ENCODE results near the gene TTC19. TPM values are rescaled to one million over a fixed set of nuclear protein-coding genes. Genes with fewer than 3 reads are reported as not detected.
A peak's percentile ranks its signal among the peaks of the same experiment; 100 is the strongest.
"Not testable (repeated sequence)": the region's sequence is repeated elsewhere in the genome, so short reads cannot be mapped to it uniquely, and the experiment has no call there.

TTC19 gene
- polyA plus RNA-seq, 3 donors: 51.7 to 67.3 (median 64.8) TPM

DNA sequence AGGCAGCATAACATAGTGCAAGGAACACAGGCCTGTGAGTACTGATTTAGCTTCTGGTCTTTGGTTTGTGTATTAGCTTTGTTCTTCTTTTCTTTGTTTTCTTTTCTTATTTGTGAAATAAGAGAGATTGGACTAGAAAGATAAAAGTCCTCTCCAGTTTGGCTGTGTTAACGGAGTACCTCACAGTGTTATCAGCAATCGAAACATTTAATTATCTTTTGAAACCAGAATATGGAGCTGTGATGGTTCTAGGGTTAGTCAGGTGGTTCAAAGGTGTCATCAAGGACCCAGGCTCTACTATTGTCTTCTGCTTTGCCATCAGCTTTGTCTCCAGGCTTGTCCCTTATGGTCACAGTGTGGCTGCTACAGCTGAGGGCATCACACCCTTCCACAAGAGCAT, 29.1 kb upstream of the TTC19 start:
- no peak for DNase-seq

DNA sequence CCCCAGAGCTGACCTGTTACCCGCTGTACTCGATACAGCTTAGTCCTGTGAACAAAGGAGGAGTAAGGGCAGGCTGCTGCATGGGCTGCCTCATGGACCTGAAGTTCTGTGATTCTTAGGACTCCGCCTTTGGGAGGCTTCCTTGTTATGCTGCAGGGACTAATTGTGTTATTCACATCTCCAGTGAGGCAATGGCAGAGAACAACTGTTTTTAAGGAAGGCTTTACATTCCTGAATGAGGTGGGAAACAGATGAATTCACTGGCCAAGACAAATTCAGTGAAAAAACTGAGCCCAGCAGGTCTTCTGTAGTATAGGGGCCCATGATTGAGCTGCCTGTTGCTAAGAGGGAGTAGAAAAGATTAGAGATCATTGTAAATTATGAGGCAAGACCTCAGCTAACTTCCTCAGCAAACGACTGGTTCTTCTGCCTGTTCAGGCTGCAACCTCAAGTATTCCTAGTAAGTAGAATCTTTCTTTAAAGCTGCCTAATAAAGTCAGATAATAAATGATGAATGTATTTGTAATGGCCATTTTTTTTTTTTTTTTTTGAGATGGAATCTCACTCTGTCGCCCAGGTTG, 28.4 kb upstream of the TTC19 start:
- DNase-seq: no peak

DNA sequence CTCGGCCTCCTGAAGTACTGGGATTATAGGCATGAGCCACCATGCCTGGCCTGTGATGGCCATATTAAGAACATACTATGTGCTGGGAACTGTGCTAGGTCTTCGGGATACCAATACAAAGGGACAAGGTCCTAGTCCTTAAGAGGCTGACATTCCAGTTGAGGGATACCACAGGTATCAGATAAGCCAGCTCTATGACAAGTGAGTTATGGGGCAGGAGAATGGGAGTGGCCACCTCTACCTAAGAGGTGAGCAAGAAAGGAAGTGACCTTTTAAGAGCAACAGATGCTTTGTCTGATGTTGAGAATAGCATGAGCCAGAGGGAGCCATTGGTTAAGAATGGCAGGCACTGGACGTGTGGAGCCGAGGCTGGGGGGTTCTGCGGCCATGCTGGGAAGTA, 27.7 kb upstream of the TTC19 start:
- no peak for DNase-seq

DNA sequence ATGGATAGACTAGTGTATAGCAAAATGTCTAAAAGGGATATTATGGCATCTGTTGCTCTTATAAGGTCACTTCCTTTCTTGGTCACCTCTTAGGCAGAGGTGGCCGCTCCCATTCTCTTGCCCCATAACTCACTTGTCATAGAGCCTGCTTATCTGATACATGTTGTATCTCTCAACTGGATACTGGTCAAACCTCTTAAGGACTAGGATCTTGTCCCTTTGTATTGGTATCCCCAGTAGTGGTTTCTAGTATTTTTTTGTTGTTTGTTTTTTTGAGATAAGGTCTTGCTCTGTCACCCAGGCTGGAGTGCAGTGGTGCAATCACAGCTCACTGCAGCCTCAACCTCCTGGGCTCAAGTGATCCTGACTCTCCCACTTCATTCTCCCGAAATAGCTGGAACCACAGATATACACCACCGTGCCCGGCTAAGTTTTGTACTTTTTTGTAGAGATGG, 27.1 kb upstream of the TTC19 start:
- no peak for DNase-seq

DNA sequence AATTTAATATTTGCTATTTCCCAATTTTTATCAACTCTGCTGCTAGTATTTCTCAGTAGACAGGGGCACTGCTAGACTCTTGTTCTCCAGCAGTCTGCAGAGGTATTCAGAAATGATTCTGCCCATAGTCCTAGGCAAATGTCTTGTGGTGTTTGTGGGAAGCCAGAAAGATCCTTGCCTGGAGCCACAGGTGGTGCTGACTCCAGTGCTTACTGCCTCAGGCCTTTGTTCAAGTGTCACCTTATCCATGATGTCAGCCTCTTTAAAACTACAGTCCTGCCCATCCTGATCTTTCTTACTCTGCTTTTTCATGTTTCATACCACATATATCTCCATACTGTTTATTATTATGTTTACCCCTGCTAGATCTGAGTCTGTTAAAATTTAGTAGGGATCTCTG, 26.6 kb upstream of the TTC19 start:
- no peak for DNase-seq

DNA sequence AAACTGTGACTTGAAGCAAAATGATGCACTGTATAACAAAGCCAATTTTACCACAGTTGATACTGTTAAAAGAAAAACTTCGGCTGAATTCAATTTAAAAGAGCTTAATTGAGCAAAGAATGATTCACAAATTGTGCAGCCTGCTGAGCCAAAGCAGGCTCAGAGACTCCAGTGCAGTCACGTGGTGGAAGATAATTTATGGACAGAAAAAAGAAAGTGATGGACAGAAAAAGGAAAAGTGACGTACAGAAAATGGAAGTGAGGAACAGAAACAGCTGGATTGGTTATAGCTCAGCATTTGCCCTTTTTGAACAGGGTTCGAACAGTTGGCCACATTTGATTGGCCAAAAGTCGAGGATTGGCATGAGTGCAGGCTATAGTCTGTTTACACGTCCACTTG, 25.8 kb upstream of the TTC19 start:
- DNase-seq: no peak

DNA sequence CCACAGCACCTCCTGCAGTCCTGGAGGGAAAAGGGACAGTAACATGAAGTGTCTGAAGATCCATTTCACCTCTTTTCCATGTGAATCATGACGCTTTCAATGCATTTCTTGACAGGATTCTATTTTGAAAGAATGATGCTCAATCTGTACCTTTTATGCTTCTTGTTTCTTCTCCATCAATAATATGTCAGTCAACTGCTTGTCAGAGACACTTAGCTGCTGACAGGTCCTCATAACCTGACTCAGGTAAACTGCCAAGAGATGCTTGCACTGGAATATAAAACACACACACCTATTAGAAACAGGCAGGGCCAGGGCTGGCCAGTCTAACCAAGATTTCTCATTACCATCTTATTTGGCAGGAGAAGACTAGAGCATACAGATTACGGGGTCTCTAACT, 21.7 kb upstream of the TTC19 start:
- no peak for DNase-seq

DNA sequence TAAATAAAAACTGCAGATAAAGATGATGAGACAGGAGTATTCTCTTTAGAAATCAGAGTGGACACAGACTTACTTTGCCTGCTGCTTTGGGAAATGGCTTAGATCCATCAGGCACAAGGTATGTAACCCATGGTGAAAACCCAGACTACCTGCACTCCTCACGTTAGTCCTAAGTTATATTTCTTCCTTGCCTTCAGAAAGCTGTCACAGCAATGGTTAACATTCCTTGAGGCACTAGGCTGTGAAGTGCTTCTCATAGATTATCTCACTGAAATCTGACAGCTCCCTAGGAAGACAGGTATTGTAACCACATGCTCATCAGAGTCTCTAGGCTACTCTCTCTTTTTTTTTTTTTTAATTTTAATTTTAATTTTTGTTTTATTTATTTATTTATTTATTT, 21.0 kb upstream of the TTC19 start:
- no peak for DNase-seq

DNA sequence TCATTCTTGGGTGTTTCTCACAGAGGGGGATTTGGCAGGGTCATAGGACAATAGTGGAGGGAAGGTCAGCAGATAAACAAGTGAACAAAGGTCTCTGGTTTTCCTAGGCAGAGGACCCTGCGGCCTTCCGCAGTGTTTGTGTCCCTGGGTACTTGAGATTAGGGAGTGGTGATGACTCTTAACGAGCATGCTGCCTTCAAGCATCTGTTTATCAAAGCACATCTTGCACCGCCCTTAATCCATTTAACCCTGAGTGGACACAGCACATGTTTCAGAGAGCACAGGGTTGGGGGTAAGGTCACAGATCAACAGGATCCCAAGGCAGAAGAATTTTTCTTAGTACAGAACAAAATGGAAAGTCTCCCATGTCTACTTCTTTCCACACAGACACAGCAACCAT, 20.6 kb upstream of the TTC19 start:
- not testable (repeated sequence) for DNase-seq

DNA sequence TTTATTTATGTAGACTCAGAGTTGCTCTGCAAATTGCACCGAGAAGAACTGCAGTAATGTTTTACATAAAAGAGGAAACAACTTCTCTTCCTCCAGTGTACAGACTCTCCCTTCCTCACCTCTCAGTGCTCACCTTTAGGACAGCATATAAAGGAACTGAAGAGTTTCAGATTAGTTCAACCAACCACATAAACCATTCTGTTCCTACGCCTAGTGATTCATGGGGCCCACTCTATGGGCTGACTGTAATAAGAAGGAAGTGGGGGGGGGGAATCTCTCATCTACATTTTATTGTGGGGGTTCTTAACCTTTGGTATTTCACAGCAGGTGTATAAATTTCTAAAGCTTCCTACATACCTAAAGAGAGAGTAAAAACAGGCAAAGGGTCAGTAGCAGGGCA, 18.4 kb upstream of the TTC19 start:
- DNase-seq: no peak

DNA sequence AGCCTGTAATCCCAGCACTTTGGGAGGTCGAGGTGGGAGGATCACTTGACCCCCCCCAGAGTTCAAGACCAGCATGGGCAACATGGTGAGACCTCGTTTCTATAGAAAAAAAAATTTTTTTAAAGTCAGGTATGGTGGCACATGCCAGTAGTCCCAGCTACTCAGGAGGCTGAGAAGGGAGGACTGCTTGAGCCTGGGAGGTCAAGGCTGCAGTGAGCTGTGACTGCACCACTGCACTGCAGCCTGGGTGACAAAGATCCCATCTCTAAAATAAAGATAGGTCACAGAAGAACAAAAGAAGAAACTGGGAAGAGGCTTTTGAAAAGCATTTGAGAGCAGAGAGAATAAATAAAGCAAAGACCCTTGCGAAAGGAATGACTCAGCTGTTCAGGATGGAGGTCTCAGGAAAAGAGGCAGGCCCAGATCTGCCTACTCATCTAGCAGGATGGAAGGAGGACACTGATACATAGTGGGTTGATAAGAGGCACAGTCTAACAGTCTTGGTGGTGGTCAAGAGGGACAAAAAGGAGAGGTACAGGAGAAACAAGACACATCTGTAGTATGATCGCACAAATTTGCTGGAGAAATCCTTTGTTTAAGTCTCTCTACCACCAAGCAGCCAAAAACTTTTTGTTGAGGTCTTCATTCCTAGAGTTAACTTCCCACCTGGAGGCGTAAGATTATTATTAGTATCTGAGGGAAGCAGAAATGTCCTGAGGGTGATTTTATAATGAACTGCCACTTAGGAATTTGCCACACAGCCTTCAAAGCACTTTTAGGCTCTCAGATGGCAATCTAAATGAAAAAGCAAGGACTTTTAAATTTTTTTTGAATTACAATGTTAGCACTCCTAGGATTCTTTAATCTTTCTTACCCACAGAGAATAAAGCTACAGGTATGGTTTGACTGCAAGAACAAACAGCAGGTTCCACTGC, 17.7 kb upstream of the TTC19 start:
- DNase-seq: no peak

DNA sequence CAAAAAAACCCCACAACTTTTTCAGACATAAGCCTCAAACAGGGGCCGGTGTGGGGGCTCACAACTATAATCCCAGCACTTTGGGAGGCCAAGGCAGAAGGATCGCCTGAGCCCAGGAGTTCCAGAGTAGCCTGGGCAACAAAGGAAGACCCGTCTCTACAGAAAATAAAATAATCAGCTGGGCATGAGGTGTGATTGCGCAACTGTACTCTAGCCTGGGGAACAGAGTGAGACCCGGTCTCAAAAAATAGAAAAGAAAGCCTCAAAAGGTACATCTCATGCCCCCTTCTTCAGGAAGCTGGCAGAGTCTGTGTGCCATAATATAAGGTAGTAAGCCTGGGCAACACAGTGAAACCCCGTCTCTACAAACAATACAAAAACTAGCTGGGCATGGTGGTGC, 3.3 kb upstream of the TTC19 start:
- no peak for DNase-seq

DNA sequence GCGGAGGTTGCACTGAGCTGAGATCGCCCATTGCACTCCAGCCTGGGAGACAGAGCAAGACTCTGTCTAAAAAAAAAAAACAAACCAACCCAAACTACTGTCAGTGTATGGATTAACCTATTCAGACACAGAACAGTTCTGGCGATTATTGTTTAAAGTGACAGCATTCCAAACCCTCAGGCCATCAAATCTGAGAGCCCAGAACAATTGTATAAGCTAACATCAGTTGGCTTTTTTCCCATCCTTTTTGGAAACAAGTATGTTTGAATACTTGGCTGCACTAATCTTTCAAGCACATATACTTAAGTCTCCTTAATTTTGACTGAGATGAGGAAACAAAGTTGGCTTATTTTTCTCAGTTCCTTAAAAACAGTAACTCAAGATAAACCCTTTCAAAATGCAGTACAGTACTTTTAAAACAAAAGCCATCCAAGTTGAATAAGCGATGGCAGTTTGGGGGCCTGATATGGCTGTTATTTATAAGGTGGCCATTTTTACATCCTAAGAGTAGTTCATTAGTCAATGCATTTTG, 1.5 kb upstream of the TTC19 start:
- DNase-seq: no peak

DNA sequence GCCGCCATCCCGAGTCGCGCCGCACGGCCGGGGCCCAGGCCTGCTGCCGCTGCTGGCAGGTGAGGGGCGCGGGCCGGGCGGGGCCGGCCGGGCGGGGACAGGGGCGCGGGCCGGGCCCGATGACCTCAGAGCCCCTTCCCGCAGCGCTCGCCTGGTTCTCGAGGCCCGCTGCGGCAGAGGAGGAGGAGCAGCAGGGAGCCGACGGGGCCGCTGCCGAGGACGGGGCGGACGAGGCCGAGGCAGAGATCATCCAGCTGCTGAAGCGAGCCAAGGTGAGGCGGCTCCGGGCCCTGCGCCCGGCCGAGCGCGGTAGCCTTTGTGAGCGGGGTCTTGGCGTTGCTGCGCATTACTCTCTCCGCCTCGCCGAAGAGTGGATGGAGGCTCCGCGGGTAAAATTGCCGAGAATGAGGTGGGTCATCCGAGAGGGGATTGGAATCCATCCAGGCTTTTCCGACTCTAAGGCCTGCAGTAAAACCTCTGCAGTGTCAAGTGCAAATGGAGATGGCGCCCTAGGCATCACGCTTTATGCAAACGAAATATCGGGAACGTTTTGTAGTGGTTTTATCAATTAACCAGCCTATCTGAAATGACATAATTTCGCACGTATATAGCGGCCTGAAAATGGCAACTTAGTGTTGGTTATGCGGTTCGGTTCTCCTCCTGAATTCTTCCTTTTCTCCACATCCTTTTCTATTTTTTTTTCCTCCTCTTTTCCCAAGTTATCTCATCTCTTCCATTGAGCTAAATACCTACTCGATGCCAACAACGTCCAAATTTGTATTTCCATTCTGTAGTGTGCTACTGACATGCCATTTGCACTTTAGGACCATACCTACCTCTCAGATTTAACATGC, 577 bp downstream of the TTC19 start:
- DNase-seq: peak; percentile 40

DNA sequence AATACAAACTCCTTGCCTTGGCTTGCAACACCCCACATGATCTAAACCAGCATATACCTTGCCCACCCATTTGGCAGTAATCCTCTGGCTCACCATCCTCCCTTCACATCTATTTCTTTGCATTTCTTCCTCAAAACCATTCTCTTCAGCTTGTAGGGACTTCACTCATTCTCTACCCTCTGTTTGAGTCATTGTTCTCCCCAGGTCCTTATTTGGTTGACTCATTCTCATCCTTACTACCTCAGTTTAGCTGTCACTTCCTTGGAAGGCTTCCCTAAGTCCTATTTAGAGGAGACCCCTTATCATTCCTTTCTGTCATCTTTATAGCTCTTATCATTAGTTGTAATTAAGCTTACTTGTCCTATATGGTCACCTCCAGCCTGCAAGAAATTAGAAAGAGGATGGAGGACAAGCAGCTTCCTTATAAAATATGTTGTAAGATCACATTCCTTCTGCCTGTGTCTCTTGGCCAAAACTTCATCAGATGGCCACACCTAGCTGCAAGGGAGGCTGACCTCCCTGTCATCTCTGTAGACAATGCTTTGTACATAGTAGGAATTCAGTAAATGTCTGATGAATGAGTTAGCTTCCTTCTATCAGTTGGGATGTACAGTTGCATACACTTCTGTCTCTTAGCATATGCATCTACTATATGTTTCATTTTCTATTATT, 1.7 kb downstream of the TTC19 start:
- DNase-seq: no peak

DNA sequence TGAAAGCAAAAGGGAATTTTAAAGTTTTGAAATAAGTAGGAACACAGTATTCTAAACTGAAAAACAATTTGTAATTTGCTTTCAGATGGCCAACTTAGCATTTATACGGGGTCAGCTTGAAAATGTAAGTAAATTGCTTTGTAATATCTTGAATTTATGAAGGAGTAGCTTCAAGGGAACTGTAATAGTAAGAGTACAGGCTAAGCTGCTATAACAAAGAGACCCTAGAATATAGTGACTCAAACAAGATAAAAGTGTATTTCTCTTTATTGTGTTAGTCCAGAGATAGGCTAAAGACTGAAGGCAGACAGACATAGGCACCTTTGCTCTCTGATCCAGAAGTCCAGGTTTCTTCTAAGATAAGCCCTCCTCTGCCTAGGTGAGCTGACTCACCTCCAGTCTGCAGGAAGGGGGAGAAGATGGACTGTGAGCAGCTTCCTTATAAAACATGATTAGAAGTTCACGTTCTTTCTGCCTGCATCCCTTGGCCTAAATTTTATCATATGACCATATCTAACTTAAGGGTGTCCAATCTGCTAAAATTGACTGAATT, 3.2 kb downstream of the TTC19 start:
- no peak for DNase-seq

DNA sequence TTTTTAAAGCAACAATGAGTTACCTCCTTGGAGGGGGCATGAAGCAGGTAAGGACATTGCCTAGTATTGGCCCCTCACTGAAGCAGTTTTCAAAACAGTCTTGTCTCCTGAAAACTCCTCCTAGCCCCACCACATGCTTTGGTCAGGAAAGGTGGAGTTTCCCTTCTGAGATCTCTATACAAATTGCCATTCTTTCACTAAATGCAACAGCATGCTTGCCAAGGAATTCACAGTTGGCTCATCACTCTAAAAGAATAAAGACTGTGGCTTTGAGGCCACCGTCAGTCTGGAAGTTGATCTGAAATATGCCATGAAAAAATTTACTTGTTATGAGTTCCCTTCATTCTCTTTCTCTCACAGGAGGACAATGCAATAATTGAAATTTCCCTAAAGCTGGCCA, 4.2 kb downstream of the TTC19 start:
- DNase-seq: no peak

DNA sequence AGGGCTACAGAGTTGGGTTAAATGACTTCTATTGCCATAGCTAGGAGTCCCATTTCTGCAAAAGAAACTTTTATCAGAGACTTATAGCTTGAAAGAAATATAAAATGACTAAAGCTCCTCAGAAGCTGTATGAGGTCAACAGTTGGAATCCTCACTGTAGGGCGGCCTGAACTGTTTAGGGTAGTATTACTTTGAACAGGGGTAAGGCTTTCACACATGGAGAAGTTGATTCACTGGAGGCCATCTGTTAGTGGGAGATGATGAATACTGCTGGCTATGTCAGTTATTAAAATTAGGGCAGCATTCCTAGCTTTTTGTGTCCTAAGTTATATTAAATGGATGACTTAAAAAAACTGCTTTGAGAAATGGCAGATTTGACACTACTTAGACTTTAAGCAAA, 6.0 kb downstream of the TTC19 start:
- no peak for DNase-seq

DNA sequence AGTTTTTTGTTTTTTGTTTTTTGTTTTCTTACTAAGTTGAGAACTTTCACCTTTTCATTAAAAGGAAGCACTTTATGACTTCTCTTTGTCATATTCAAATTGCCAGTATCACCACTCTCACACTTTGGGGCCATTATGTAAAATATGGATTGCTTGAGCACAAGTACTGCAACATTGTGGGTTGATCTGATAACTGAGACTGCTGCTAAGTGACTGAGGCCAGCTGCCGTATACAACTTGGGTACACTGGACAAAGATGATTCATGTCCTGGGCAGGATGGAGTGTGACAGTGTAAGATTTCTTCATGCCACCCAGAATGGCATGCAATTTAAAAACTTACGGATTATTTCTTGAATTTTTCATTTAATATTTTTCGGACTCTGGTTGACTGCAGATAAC, 7.8 kb downstream of the TTC19 start:
- no peak for DNase-seq

DNA sequence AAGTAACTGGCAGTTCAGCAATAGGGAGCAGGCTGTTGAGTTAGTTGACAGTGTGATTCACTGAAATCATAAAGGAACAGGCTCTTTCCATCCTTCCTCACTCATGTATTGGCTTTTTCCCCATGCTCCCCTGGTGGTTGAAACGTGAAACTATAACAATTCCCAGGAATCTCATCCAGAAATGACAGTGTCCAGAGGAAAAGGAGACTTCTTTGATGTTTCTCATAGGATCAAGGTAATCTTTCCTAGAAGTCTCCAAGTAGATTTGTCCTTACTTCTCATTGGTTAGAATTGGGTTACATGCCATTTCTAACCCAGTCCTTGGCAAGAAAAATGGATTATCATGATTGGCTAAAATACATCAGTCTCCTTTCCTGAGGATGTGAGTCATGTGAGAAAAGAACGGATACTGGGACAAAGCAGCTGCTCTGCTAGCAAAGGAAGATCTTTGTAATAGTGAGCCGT, 14.4 kb downstream of the TTC19 start:
- no peak for DNase-seq

DNA sequence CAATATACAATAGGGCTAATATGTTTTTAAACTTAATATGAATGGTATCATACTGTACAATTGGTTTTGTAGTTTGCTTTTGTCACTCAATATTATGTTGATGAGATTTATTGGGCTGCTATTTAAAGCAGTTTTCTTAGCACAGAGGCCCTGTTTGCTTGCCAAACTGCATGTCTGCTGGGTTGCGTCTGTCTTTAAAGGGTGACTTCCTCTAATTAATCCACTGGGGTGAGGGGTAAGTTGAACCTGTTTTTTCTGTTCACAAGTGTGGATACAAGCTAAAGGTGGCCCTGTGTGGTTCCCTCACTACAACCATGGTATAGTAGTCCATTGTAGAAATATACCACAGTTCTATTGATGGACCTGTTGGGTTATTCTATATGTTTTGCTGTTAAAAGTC, 19.7 kb downstream of the TTC19 start:
- DNase-seq: no peak

All from renal pelvis (tissue), 4 donors.